NCI-H146 treated with DMSO at 0.1 percent for 48 hours (cell line): ENCODE measurements around the gene KRTAP9-1.
"Not testable (repeated sequence)": the region's sequence is repeated elsewhere in the genome, so short reads cannot be mapped to it uniquely, and the experiment has no call there.

Experiments
- DNase-seq: peaks from one replicate; lab custom pipeline; 2025; ENCODE audit not compliant: unreplicated experiment; lab: John Stamatoyannopoulos, UW

The KRTAP9-1 gene

GRCh38 chr17:41178843-41179616, 10.7 kb upstream of the KRTAP9-1 start:
- DNase-seq = no peak

- no peak for DNase-seq
Measured at GRCh38 chr17:41184480-41184961, 5.2 kb upstream of the KRTAP9-1 start, which contains the start of gene KRTAP4-1. TSS of gene KRTAP4-1 (minus strand) at chr17:41184911. CDS start at chr17:41184854, 57 bp downstream.

- no peak for DNase-seq
Measured at GRCh38 chr17:41185001-41185400, 4.7 kb upstream of the KRTAP9-1 start.

- no peak for DNase-seq
Measured at GRCh38 chr17:41186872-41187271, 2.8 kb upstream of the KRTAP9-1 start.

- no peak for DNase-seq
Measured at GRCh38 chr17:41190328-41190727, 641 bp downstream of the KRTAP9-1 start.

GRCh38 chr17:41196068-41196467, 6.4 kb downstream of the KRTAP9-1 start:
- no peak for DNase-seq

- DNase-seq = no peak
Measured at GRCh38 chr17:41199421-41200078, 9.9 kb downstream of the KRTAP9-1 start.

GRCh38 chr17:41211845-41212466, 22.3 kb downstream of the KRTAP9-1 start:
- DNase-seq = no peak

- DNase-seq = no peak
Measured at GRCh38 chr17:41212524-41213169, 23.0 kb downstream of the KRTAP9-1 start.

GRCh38 chr17:41215681-41216080, 26.0 kb downstream of the KRTAP9-1 start:
- no peak for DNase-seq

- DNase-seq = no peak
Measured at GRCh38 chr17:41223821-41224220, 34.1 kb downstream of the KRTAP9-1 start.

- no peak for DNase-seq
Measured at GRCh38 chr17:41226051-41226450, 36.4 kb downstream of the KRTAP9-1 start.

- DNase-seq = not testable (repeated sequence)
Measured at GRCh38 chr17:41226598-41227095, 37.0 kb downstream of the KRTAP9-1 start, which contains the start of gene KRTAP9-2. TSS of gene KRTAP9-2 (plus strand) at chr17:41226648. CDS start at chr17:41226655, 7 bp downstream.

- no peak for DNase-seq
Measured at GRCh38 chr17:41230094-41230493, 40.4 kb downstream of the KRTAP9-1 start.

- no peak for DNase-seq
Measured at GRCh38 chr17:41231731-41232130, 42.0 kb downstream of the KRTAP9-1 start.

- not testable (repeated sequence) for DNase-seq
Measured at GRCh38 chr17:41232399-41233105, 42.9 kb downstream of the KRTAP9-1 start, which contains the start of gene KRTAP9-3. TSS of gene KRTAP9-3 (plus strand) at chr17:41232449. CDS start at chr17:41232502, 53 bp downstream.

GRCh38 chr17:41237116-41237515, 47.4 kb downstream of the KRTAP9-1 start:
- not testable (repeated sequence) for DNase-seq

- DNase-seq = not testable (repeated sequence)
Measured at GRCh38 chr17:41237949-41238437, 48.3 kb downstream of the KRTAP9-1 start, which contains the start of gene KRTAP9-8. TSS of gene KRTAP9-8 (plus strand) at chr17:41237999. CDS start at chr17:41238052, 53 bp downstream.
